DMS79 (cell line): ENCODE measurements around the gene KCNMA1.
"Not testable (repeated sequence)": the region's sequence is repeated elsewhere in the genome, so short reads cannot be mapped to it uniquely, and the experiment has no call there.

Experiments
- DNase-seq: peaks from one replicate; lab custom pipeline; 2025; lab: John Stamatoyannopoulos, UW

KCNMA1 gene

GRCh38 chr10:77604063-77604462 is 33.5 kb downstream of the KCNMA1 start:
- DNase-seq: no peak

GRCh38 chr10:77603534-77603927 is 34.1 kb downstream of the KCNMA1 start:
- DNase-seq: no peak

GRCh38 chr10:77602913-77603533 is 34.6 kb downstream of the KCNMA1 start:
- DNase-seq: no peak

GRCh38 chr10:77602231-77602912 is 35.2 kb downstream of the KCNMA1 start:
- no peak for DNase-seq

- no peak for DNase-seq
Measured at GRCh38 chr10:77601488-77601887, 36.1 kb downstream of the KCNMA1 start.

- DNase-seq: no peak
Measured at GRCh38 chr10:77600640-77601039, 37.0 kb downstream of the KCNMA1 start.

GRCh38 chr10:77599651-77600050 is 38.0 kb downstream of the KCNMA1 start:
- DNase-seq: no peak

GRCh38 chr10:77598606-77599005 is 39.0 kb downstream of the KCNMA1 start:
- DNase-seq: no peak

GRCh38 chr10:77597560-77597959 is 40.0 kb downstream of the KCNMA1 start:
- DNase-seq: no peak

GRCh38 chr10:77594471-77594783 is 43.2 kb downstream of the KCNMA1 start:
- DNase-seq: no peak

GRCh38 chr10:77593771-77594470 is 43.7 kb downstream of the KCNMA1 start:
- DNase-seq: no peak

GRCh38 chr10:77592946-77593636 is 44.5 kb downstream of the KCNMA1 start:
- DNase-seq: no peak

GRCh38 chr10:77592510-77592909 is 45.1 kb downstream of the KCNMA1 start:
- DNase-seq: no peak

- DNase-seq: no peak
Measured at GRCh38 chr10:77591238-77591880, 46.2 kb downstream of the KCNMA1 start.

GRCh38 chr10:77590344-77591237 is 47.0 kb downstream of the KCNMA1 start:
- no peak for DNase-seq

GRCh38 chr10:77589703-77590102 is 47.9 kb downstream of the KCNMA1 start:
- not testable (repeated sequence) for DNase-seq

GRCh38 chr10:77588886-77589285 is 48.7 kb downstream of the KCNMA1 start:
- no peak for DNase-seq

- no peak for DNase-seq
Measured at GRCh38 chr10:77587416-77587790, 50.2 kb downstream of the KCNMA1 start.

- DNase-seq: no peak
Measured at GRCh38 chr10:77586719-77587415, 50.7 kb downstream of the KCNMA1 start.

GRCh38 chr10:77584938-77585337 is 52.7 kb downstream of the KCNMA1 start:
- DNase-seq: no peak

GRCh38 chr10:77583527-77583926 is 54.1 kb downstream of the KCNMA1 start:
- DNase-seq: no peak
